ENCODE data around the gene HCN2. TPM values are rescaled to one million over a fixed set of nuclear protein-coding genes. Genes with fewer than 3 reads are reported as not detected.

The HCN2 gene
- total and polyA plus RNA-seq, 2 of the 13 experiments (the other 11 are each of a cell fraction or from before 2014, with no cell fraction given) = 0.01 TPM; not detected in 1

DNA sequence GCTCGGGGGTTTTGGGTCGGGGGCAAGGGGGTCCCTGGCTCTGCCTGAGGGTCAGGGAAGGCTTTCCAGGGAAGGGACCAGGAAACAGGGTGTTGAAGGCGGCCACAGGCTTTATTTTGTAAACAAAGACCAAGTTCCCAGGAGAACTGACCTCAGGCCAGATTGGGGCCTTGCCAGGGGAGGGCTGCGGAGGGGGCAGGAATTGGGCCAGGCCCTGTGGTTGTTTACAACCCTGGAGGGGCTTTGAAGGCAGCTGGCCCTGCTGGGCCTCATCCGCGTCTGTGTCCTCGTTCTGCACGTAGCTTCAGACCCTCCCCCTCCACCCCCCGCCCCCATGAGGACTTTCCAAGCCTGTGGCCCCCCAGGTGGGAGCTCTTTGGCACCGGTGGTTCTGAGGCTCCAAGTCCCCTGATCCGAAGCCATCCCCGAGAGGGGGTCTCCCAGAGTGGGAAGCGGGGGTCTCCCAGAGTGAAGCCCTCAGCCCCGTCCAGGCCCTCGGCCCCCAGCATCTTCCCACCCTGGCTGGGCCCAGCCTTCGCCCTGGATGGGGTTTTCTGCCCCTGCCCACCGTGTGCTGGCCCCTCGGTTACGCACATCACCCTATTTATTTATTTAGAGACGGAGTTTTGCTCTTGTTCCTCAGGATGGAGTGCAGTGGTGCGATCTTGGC is 30.8 kb upstream of the HCN2 start (continued):
- no peak for TF ChIP-seq LCORL (IDR thresholded peaks at IDR 0.05)
- TF ChIP-seq LCORL (CRISPR knock-in tag; IDR thresholded peaks at IDR 0.05) = peak; percentile 99
- TF ChIP-seq ZNF749 (CRISPR knock-in tag; IDR thresholded peaks at IDR 0.05; ENCODE audit: borderline replicate concordance) = no peak
- no peak for TF ChIP-seq KAT7 (CRISPR knock-in tag; IDR thresholded peaks at IDR 0.05; ENCODE audit: borderline replicate concordance)
- no peak for TF ChIP-seq ZNF720 (CRISPR knock-in tag; IDR thresholded peaks at IDR 0.05)
- no peak for TF ChIP-seq KDM5B (CRISPR knock-in tag; IDR thresholded peaks at IDR 0.05; ENCODE audit: borderline replicate concordance)
- TF ChIP-seq SALL1 (CRISPR knock-in tag; IDR thresholded peaks at IDR 0.05) = peak; percentile 68; the same call in 1 of the 2 replicates
- no peak for TF ChIP-seq RFX1 (IDR thresholded peaks at IDR 0.05)
- TF ChIP-seq, protein P1, sequence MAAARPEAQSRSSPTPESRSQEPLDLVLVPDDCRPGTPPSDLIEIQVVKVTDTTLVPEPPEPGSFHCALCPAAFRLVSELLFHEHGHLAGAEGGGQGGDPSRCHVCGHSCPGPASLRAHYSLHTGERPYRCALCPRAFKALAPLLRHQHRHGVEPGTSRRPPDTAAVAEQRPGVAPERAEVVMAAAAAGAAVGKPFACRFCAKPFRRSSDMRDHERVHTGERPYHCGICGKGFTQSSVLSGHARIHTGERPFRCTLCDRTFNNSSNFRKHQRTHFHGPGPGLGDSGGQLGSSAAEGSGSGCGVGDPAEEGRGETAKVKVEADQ (CRISPR knock-in tag; IDR thresholded peaks at IDR 0.05; ENCODE audit: borderline replicate concordance) = 0 out of 2 replicates have a peak, but pooled peaks have one; percentile 45
- peak; percentile 93 for TF ChIP-seq RARA (CRISPR knock-in tag; IDR thresholded peaks at IDR 0.05)
- TF ChIP-seq, protein P2, sequence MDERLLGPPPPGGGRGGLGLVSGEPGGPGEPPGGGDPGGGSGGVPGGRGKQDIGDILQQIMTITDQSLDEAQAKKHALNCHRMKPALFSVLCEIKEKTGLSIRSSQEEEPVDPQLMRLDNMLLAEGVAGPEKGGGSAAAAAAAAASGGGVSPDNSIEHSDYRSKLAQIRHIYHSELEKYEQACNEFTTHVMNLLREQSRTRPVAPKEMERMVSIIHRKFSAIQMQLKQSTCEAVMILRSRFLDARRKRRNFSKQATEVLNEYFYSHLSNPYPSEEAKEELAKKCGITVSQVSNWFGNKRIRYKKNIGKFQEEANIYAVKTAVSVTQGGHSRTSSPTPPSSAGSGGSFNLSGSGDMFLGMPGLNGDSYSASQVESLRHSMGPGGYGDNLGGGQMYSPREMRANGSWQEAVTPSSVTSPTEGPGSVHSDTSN (CRISPR knock-in tag; IDR thresholded peaks at IDR 0.05) = no peak
- no peak for TF ChIP-seq MXD4 (CRISPR knock-in tag; IDR thresholded peaks at IDR 0.05)
- TF ChIP-seq, protein P3, sequence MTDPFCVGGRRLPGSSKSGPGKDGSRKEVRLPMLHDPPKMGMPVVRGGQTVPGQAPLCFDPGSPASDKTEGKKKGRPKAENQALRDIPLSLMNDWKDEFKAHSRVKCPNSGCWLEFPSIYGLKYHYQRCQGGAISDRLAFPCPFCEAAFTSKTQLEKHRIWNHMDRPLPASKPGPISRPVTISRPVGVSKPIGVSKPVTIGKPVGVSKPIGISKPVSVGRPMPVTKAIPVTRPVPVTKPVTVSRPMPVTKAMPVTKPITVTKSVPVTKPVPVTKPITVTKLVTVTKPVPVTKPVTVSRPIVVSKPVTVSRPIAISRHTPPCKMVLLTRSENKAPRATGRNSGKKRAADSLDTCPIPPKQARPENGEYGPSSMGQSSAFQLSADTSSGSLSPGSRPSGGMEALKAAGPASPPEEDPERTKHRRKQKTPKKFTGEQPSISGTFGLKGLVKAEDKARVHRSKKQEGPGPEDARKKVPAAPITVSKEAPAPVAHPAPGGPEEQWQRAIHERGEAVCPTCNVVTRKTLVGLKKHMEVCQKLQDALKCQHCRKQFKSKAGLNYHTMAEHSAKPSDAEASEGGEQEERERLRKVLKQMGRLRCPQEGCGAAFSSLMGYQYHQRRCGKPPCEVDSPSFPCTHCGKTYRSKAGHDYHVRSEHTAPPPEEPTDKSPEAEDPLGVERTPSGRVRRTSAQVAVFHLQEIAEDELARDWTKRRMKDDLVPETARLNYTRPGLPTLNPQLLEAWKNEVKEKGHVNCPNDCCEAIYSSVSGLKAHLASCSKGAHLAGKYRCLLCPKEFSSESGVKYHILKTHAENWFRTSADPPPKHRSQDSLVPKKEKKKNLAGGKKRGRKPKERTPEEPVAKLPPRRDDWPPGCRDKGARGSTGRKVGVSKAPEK (CRISPR knock-in tag; IDR thresholded peaks at IDR 0.05; ENCODE audit: borderline replicate concordance) = no peak
- no peak for TF ChIP-seq DNMT1 (CRISPR knock-in tag; IDR thresholded peaks at IDR 0.05)
- no peak for TF ChIP-seq SIN3B (IDR thresholded peaks at IDR 0.05; ENCODE audit: low read length)
- TF ChIP-seq CEBPB (IDR thresholded peaks at IDR 0.05; ENCODE audit: borderline replicate concordance, low read depth, low read length) = no peak
- TF ChIP-seq ZFP36L1 (CRISPR knock-in tag; IDR thresholded peaks at IDR 0.05) = no peak
- no peak for TF ChIP-seq ZNF614 (CRISPR knock-in tag; IDR thresholded peaks at IDR 0.05; ENCODE audit: borderline replicate concordance)
- peak; percentile 40; the same call in 1 of the 2 replicates for TF ChIP-seq ZNF430 (CRISPR knock-in tag; IDR thresholded peaks at IDR 0.05)
- TF ChIP-seq, protein P4, sequence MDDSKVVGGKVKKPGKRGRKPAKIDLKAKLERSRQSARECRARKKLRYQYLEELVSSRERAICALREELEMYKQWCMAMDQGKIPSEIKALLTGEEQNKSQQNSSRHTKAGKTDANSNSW (CRISPR knock-in tag; IDR thresholded peaks at IDR 0.05; ENCODE audit: borderline replicate concordance) = no peak
- 0 out of 2 replicates have a peak, but pooled peaks have one; percentile 20 for TF ChIP-seq PHF20 (CRISPR knock-in tag; IDR thresholded peaks at IDR 0.05)
- TF ChIP-seq ZNF556 (CRISPR knock-in tag; IDR thresholded peaks at IDR 0.05; ENCODE audit: borderline replicate concordance) = no peak
- TF ChIP-seq, protein P5, sequence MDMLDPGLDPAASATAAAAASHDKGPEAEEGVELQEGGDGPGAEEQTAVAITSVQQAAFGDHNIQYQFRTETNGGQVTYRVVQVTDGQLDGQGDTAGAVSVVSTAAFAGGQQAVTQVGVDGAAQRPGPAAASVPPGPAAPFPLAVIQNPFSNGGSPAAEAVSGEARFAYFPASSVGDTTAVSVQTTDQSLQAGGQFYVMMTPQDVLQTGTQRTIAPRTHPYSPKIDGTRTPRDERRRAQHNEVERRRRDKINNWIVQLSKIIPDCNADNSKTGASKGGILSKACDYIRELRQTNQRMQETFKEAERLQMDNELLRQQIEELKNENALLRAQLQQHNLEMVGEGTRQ (IDR thresholded peaks at IDR 0.05; ENCODE audit: low read depth, low read length) = no peak
- TF ChIP-seq, protein P5 (CRISPR knock-in tag; IDR thresholded peaks at IDR 0.05; ENCODE audit: borderline replicate concordance) = no peak
- TF ChIP-seq ZNF569 (CRISPR knock-in tag; IDR thresholded peaks at IDR 0.05; ENCODE audit: borderline replicate concordance) = no peak

Data from HepG2 (cell line).